Uterus (tissue), 2 donors: ENCODE results near the gene FGF11.

Experiments
- CTCF ChIP-seq, 4 experiments: fragments of 200-600 bp in 2 of 4; fragments of 450-650 bp in 2 of 4; sonication (generic) in 2 of 4; IDR thresholded peaks; one replicate each; pipeline ENCODE4 v1.5.1; 2016 to 2019; ENCODE audit warnings: antibody characterized with exemption in 4 of 4, mild to moderate bottlenecking in 2 of 4, moderate library complexity in 1 of 4
- POLR2A ChIP-seq, 2 donors: fragments of 450-650 bp; IDR thresholded peaks; one replicate each; pipeline ENCODE4 v1.6.1; 2016; ENCODE audit warnings: antibody characterized with exemption in 2 of 2, mild to moderate bottlenecking in 1 of 2, moderate library complexity in 1 of 2

GRCh38 chr17:7437950-7438614 lies 1.2 kb upstream of the FGF11 start:
- peak; percentile 5 to 9 for TF ChIP-seq POLR2A (IDR thresholded peaks at IDR 0.05)
- TF ChIP-seq CTCF (IDR thresholded peaks at IDR 0.05), result no peak
